WI38 (cell line): ENCODE measurements around the gene PARD3B.

Experiments
- H3K4me3 ChIP-seq: 2 replicates; pipeline ENCODE4 v1.5.1; 2011; ENCODE audit warnings: low read depth, mild to moderate bottlenecking, control low read depth, low read length
- CTCF ChIP-seq: IDR thresholded peaks from 2 replicates; pipeline ENCODE4 v1.5.1; 2012; ENCODE audit warnings: low read depth, mild to moderate bottlenecking, control low read depth, low read length

PARD3B gene

GRCh38 chr2:204880928-204881327, 335.7 kb downstream of the PARD3B start:
- H3K4me3 ChIP-seq: no peak overlapping the region
- no peak for TF ChIP-seq CTCF

GRCh38 chr2:204881655-204882054, 336.4 kb downstream of the PARD3B start:
- H3K4me3 ChIP-seq: no peak overlapping the region
- TF ChIP-seq CTCF: no peak

- H3K4me3 ChIP-seq: no peak overlapping the region
- no peak for TF ChIP-seq CTCF
These were observed 340.5 kb downstream of the PARD3B start for GRCh38 chr2:204885747-204886146.

GRCh38 chr2:204886713-204887112, 341.4 kb downstream of the PARD3B start:
- no peak for TF ChIP-seq CTCF
- no peak overlapping the region for H3K4me3 ChIP-seq

- TF ChIP-seq CTCF: no peak
These were observed 342.9 kb downstream of the PARD3B start for GRCh38 chr2:204888222-204888621.

GRCh38 chr2:204890680-204891079, 345.4 kb downstream of the PARD3B start:
- H3K4me3 ChIP-seq: no peak overlapping the region
- no peak for TF ChIP-seq CTCF

More at GRCh38 chr2:204888222-204888621, 342.9 kb downstream of the PARD3B start:
- H3K4me3 ChIP-seq: no peak overlapping the region

GRCh38 chr2:204891739-204892138, 346.5 kb downstream of the PARD3B start:
- TF ChIP-seq CTCF: no peak

More at GRCh38 chr2:204891739-204892138, 346.5 kb downstream of the PARD3B start:
- no peak overlapping the region for H3K4me3 ChIP-seq
